Coronary artery (tissue), 2 donors: Measurements from ENCODE around the gene ZSWIM5.

ENCODE experiments used
- DNase-seq: peaks from one replicate; pipeline ENCODE4 v3.0.0-alpha.2; 2017; ENCODE audit warnings: low spot score
- H3K27ac ChIP-seq, 2 donors: fragments of 200-600 bp; sonication (generic); one replicate each; pipeline ENCODE4 v1.5.1; 2016 to 2019
- H3K4me3 ChIP-seq: fragments of 200-600 bp; sonication (generic); 2 replicates; pipeline ENCODE4 v1.5.1; 2016; ENCODE audit warnings: mild to moderate bottlenecking, moderate library complexity
- TF ChIP-seq, protein P1 (sequence below): fragments of 200-600 bp; sonication (generic); IDR thresholded peaks from one replicate; pipeline ENCODE4 v1.5.1; 2019; ENCODE audit warnings: antibody characterized with exemption

Gene ZSWIM5

DNA sequence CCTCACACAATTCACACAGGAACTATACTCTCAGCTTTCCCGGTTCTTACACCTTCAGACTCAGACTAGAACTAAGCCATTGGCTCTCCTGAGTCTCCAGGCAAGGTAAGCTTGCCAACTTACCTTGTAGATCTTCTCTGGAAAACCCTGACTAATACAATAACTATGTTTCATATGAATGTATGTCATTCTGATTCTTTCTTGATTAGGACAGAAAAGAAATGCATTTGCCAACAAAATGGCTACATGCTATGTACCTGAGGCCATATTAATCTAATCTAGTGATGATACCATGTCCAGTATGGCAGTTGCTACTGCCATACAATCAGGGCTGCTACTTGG is 9.8 kb upstream of the ZSWIM5 start:
- Histone ChIP-seq H3K4me3 (no peak overlapping the region), H3K27ac (no peak overlapping the region)
- TF ChIP-seq, protein P1, sequence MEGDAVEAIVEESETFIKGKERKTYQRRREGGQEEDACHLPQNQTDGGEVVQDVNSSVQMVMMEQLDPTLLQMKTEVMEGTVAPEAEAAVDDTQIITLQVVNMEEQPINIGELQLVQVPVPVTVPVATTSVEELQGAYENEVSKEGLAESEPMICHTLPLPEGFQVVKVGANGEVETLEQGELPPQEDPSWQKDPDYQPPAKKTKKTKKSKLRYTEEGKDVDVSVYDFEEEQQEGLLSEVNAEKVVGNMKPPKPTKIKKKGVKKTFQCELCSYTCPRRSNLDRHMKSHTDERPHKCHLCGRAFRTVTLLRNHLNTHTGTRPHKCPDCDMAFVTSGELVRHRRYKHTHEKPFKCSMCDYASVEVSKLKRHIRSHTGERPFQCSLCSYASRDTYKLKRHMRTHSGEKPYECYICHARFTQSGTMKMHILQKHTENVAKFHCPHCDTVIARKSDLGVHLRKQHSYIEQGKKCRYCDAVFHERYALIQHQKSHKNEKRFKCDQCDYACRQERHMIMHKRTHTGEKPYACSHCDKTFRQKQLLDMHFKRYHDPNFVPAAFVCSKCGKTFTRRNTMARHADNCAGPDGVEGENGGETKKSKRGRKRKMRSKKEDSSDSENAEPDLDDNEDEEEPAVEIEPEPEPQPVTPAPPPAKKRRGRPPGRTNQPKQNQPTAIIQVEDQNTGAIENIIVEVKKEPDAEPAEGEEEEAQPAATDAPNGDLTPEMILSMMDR: no peak
- DNase-seq: no peak

DNA sequence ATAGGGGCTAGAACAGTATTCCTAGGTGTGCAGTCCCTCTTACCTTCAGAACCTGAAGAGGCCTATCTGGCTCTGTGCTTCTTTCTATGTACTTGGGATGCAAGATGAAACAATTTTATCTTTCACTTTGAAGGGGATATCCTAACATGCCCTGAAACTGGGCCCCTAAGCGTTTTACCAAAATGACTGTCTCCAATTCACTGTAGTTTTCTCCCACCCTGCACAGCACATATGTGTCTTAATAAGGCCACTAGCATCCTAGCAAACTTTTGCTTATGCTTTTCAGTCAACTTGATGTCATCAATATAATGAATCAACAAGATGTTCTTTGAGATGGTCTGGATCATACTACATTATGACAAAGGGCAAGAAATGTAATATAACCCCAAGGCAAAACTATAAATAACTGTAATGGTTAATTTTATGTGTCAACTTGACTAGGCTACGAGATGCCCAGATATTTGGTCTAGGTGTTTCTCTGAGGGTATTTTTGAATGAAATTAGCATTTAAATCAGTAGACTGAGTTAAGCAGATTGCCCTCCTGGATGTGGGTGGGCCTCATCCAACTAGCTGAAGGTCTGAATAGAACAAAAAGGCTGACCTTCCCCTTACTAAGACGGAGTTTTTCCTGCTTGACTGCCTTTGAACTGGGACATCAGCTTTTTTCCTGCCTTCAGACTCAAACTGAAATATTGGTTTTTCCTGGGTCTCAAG is 9.2 kb upstream of the ZSWIM5 start:
- no peak overlapping the region for H3K4me3 ChIP-seq
- DNase-seq: no peak
- TF ChIP-seq, protein P1: no peak
- H3K27ac ChIP-seq: no peak overlapping the region

DNA sequence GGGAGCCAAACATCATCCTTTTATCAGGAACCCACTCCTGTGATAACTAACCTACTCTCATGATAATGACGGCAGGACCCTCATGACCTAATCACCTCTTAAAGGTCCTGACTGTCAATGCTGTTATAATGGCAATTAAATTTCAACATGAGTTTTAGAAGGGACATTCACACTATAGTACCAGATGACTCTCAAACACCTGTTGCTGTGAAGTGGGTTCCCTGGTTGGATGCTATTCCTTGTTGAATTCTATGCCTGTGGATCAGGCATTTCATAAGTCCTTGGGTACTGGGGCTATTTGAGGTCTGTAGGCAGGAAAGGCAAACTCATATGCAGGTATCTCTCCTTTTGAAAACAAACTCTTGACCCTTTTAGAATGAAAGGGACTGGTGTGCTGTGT is 7.5 kb upstream of the ZSWIM5 start:
- DNase-seq: no peak
- TF ChIP-seq, protein P1: no peak
- no peak overlapping the region for H3K27ac ChIP-seq
- no peak overlapping the region for H3K4me3 ChIP-seq

DNA sequence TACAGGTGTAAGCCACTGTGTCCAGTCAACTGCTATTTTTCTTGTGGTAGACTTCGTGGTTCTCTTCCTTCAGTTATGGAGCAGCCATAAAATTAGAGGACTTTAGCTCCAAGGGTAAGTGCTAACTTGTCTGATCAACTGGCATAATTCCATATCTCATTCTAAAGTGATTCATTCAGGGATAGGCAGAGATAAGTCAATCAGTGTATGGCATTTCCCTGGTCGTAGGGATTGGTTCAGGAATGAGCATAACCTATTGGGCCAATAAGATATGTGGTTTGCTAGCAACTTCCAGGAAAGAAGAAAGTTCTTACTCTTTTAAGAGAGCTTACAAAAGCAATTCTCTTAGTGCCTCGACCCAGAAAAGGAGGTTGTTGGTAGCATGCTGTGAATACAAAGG is 4.7 kb upstream of the ZSWIM5 start:
- TF ChIP-seq, protein P1: no peak
- H3K27ac ChIP-seq: no peak overlapping the region
- no peak for DNase-seq
- H3K4me3 ChIP-seq: no peak overlapping the region

DNA sequence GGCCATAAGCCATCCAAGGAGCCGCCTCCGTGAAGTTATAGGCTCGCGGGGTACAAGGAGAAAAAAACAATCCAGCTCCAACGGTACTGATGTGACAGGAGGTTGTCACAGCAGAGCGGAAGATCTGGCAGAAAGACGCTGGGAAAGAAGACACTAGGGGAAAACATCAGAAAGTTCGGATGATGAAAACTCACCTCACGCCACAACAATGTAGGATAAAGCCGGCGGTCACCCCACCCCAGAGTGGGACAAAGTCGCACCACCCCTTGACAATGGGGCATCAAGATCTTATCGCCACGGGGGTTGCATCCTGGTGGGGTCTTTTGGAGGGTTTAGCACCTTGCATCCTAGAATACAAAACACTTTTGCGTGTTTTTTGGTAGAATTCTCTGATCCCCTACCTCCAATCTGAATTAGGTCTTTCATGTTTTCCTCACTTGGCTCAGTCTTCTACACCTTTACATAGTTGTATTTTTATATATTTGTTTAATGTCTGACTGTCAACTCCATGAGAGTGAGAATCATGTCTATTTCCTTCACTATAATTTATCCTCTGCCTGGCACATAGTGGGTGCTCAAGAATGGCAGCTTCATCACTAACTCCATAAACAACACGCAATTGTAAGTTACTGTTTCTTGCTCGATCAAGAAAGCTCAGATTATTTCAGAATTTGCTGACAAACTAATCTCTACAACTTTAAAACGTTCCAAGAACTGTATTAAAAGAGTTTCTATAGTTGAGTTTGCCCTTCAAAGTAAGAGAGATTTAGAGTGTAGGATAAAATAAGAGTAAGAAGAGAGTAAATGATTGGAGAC is 611 bp upstream of the ZSWIM5 start:
- peak overlapping the region; percentile 79 to 92 for H3K27ac ChIP-seq
- DNase-seq: no peak
- peak overlapping the region; percentile 87 for H3K4me3 ChIP-seq

DNA sequence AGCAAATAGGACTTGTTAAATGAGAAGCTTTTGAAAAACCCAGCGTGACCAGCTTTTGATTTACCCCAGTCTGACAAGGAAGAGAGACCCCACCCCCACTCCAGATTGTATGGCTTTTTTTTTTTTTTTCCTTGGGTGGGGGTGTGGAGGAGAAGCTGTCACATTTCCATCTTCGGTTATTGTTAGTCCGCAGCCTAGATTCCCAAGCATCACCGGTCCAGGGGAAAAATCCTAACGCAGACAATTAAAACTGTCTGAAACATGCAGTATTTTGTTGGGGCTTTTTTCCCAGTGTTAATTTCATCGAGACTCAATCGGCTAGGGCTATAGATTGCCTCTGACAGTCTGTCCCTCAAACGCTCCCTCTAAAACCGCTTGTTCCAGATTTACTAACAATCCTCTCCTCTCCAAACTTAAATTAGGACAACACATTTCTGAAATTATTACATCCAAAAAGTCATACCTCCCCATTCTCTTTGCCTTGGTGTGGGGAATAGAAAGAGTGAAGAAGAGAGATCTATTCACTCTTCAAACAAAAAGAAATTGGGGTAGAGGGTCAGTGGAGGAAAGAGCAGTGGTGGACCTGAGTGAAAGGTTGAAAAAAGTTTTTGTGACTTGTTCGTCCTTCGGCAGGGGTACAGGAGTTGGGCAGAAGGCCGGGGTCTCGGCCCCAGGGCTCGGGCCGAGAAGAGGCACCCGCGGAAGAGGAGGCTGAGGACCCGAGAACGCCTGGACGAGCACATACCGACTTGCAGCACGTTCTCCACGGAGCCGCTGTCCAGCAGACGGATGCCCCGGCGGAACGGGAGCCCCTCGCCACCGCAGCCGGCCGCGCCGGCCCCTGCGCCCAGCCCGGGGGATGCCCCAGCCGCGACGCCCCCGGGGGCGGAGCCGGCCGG is 1.1 kb downstream of the ZSWIM5 start:
- TF ChIP-seq, protein P1: no peak
- H3K27ac ChIP-seq: peak overlapping the region; percentile 51 to 92
- peak overlapping the region; percentile 87 for H3K4me3 ChIP-seq
- DNase-seq: peak; percentile 79

More for the DNA sequence above, 611 bp upstream of the ZSWIM5 start:
- TF ChIP-seq, protein P1: no peak
